ENCODE measurements around the gene IFNK. TPM values are rescaled to one million over a fixed set of nuclear protein-coding genes. Genes with fewer than 3 reads are reported as not detected.

Gene IFNK, protein sequence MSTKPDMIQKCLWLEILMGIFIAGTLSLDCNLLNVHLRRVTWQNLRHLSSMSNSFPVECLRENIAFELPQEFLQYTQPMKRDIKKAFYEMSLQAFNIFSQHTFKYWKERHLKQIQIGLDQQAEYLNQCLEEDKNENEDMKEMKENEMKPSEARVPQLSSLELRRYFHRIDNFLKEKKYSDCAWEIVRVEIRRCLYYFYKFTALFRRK
- total RNA-seq = not detected in 2 replicates

DNA sequence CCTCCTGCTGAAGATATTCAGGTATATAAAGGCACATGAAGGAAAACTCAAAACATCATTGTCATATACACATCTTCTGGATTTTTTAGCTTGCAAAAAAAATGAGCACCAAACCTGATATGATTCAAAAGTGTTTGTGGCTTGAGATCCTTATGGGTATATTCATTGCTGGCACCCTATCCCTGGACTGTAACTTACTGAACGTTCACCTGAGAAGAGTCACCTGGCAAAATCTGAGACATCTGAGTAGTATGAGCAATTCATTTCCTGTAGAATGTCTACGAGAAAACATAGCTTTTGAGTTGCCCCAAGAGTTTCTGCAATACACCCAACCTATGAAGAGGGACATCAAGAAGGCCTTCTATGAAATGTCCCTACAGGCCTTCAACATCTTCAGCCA, at the start of gene IFNK:
Gene IFNK (plus strand): TSS at position 55 of the 400 bp plus-strand sequence. CDS start 47 bp downstream, at position 102.

DNA sequence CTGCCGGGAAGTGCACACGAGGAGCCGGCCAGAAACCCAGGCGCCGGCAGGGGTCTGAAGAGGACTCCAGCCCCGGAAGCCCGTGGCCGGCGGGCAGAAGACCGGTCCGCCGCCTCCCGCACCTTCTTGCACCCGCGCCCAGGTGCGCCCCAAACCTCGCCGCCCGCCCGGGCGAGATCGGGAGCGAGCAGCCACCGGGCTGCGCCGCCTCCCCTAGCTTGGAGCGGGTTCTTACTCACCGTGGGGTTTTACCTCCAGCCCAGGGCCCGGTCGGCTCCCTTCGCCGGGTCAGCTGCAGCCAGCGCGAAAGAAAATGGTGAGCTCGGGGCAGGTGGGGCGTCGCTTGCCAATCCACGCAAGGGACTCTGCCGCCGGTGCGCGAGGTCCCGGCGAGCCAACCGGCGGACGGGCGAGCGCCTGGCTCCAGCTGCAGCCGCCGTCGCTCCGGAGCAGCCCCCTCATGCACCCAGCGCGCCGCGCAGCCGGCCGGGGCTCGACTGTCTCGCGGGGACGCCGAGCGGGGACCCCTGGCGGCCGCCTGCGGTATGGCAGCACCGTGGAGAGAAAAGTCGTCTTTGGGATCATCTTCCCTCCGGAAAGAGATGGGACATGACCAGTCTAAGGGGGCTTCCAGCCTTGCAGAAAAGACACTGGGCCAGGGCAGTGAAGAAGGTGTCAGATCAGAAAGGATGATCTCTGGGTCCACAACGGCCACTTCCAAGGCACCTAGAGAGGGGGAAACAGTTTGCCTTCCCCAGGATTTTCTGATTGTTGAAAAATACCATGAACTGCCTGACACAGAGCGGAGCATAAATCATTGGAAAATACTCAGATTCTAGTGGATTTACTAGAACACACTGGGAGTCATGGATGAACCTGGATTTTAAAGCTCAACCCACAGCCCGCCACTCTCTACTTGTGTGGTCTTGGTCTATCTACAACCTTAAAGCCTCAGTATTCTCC, 5.5 kb downstream of the IFNK start, which contains the start of gene MOB3B:
Gene MOB3B (minus strand): TSS at position 499 of the 963 bp plus-strand sequence. CDS start 74,264 bp downstream, outside the sequence.

DNA sequence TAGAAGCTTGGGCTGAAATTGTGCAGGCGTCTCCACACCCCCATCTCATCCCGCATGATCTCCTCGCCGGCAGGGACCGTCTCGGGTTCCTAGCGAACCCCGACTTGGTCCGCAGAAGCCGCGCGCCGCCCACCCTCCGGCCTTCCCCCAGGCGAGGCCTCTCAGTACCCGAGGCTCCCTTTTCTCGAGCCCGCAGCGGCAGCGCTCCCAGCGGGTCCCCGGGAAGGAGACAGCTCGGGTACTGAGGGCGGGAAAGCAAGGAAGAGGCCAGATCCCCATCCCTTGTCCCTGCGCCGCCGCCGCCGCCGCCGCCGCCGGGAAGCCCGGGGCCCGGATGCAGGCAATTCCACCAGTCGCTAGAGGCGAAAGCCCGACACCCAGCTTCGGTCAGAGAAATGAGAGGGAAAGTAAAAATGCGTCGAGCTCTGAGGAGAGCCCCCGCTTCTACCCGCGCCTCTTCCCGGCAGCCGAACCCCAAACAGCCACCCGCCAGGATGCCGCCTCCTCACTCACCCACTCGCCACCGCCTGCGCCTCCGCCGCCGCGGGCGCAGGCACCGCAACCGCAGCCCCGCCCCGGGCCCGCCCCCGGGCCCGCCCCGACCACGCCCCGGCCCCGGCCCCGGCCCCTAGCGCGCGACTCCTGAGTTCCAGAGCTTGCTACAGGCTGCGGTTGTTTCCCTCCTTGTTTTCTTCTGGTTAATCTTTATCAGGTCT, 49.0 kb downstream of the IFNK start, which contains the start of gene C9orf72:
Gene C9orf72 (minus strand): TSS at position 564 of the 716 bp plus-strand sequence. CDS start 6,361 bp downstream, outside the sequence.

Other genes starting within 250 kb of the IFNK start
- gene EQTN, start 227.1 kb upstream of the IFNK start, total RNA-seq = not detected in 2 replicates
- 0.44 and 0.57 TPM in 2 replicates for gene MOB3B, start 5.5 kb downstream of the IFNK start, total RNA-seq
- 7.9 and 8.2 TPM in 2 replicates for gene C9orf72, start 49.2 kb downstream of the IFNK start, total RNA-seq